SK-N-SH treated with all-trans-retinoic acid at 6 μM for 48 hours (cell line): ENCODE results near the gene MPC1.
"Not testable (repeated sequence)": the region's sequence is repeated elsewhere in the genome, so short reads cannot be mapped to it uniquely, and the experiment has no call there.

Experiments
- ATAC-seq: fragments of 200-7000 bp; cut with Tn5 transposase; 3 replicates; pipeline ENCODE4 v1.9.1; 2020; ENCODE audit warnings: mild to moderate bottlenecking, moderate library complexity
- ARNTL ChIP-seq: fragments of 450-650 bp; formaldehyde crosslinking; IDR thresholded peaks from 2 replicates; pipeline ENCODE4 v1.5.0; 2020; ENCODE audit warnings: low read depth, mild to moderate bottlenecking, moderate library complexity, borderline replicate concordance
- BACH2 ChIP-seq: fragments of 250-450 bp; sonication (Bioruptor Pico); IDR thresholded peaks from 2 replicates; pipeline ENCODE4 v1.9.0; 2021; ENCODE audit warnings: mild to moderate bottlenecking, borderline replicate concordance
- CSDC2 ChIP-seq: fragments of 250-450 bp; sonication (Bioruptor Pico); IDR thresholded peaks from 2 replicates; pipeline ENCODE4 v1.5.0; 2020; ENCODE audit warnings: mild to moderate bottlenecking, moderate library complexity
- ESRRG ChIP-seq: fragments of 250-450 bp; sonication (Bioruptor Pico); IDR thresholded peaks from 2 replicates; pipeline ENCODE4 v1.6.1; 2021; ENCODE audit warnings: mild to moderate bottlenecking
- GLIS3 ChIP-seq: fragments of 250-450 bp; sonication (Bioruptor Pico); IDR thresholded peaks from 2 replicates; pipeline ENCODE4 v1.5.0; 2020; ENCODE audit warnings: mild to moderate bottlenecking, moderate library complexity
- ISL1 ChIP-seq: fragments of 250-450 bp; sonication (Bioruptor Pico); IDR thresholded peaks from 2 replicates; pipeline ENCODE4 v2.1.2; 2022; ENCODE audit warnings: mild to moderate bottlenecking, moderate library complexity
- OSR1 ChIP-seq: fragments of 250-450 bp; sonication (Bioruptor Pico); IDR thresholded peaks from 2 replicates; pipeline ENCODE4 v1.8.0; 2022; ENCODE audit warnings: moderate library complexity, mild to moderate bottlenecking, inconsistent platforms
- PPARA ChIP-seq: fragments of 250-450 bp; sonication (Bioruptor Pico); IDR thresholded peaks from 2 replicates; pipeline ENCODE4 v1.5.0; 2020; ENCODE audit warnings: mild to moderate bottlenecking, borderline replicate concordance
- RARB ChIP-seq: fragments of 250-450 bp; sonication (Bioruptor Pico); IDR thresholded peaks from 2 replicates; pipeline ENCODE4 v1.8.0; 2021; ENCODE audit warnings: mild to moderate bottlenecking, moderate library complexity
- TCF4 ChIP-seq: fragments of 250-450 bp; sonication (Bioruptor Pico); IDR thresholded peaks from 2 replicates; pipeline ENCODE4 v1.8.0; 2021; ENCODE audit warnings: mild to moderate bottlenecking, moderate library complexity, borderline replicate concordance
- TOX ChIP-seq: fragments of 250-450 bp; sonication (Bioruptor Pico); IDR thresholded peaks from 2 replicates; pipeline ENCODE4 v1.8.0; 2021; ENCODE audit warnings: mild to moderate bottlenecking, moderate library complexity, borderline replicate concordance
- ZFP3 ChIP-seq: fragments of 250-450 bp; sonication (Bioruptor Pico); IDR thresholded peaks from 2 replicates; pipeline ENCODE4 v1.5.0; 2020; ENCODE audit warnings: mild to moderate bottlenecking, moderate library complexity
- ZFP30 ChIP-seq: fragments of 450-650 bp; formaldehyde crosslinking; IDR thresholded peaks from 2 replicates; pipeline ENCODE4 v1.5.0; 2022; ENCODE audit warnings: mild to moderate bottlenecking, moderate library complexity
- ZNF70 ChIP-seq: fragments of 450-650 bp; formaldehyde crosslinking; IDR thresholded peaks from 2 replicates; pipeline ENCODE4 v1.5.0; 2020; ENCODE audit warnings: mild to moderate bottlenecking, moderate library complexity
- ZNF8 ChIP-seq: fragments of 450-650 bp; formaldehyde crosslinking; IDR thresholded peaks from 2 replicates; pipeline ENCODE4 v1.5.0; 2020; ENCODE audit warnings: mild to moderate bottlenecking, moderate library complexity
- TF ChIP-seq, protein P1 (sequence below): fragments of 250-450 bp; sonication (Bioruptor Pico); IDR thresholded peaks from 2 replicates; pipeline ENCODE4 v1.5.1; 2020; ENCODE audit warnings: low read depth, mild to moderate bottlenecking, moderate library complexity
- TF ChIP-seq, protein P2 (sequence below): fragments of 250-450 bp; sonication (Bioruptor Pico); IDR thresholded peaks from 2 replicates; pipeline ENCODE4 v1.5.0; 2020; ENCODE audit warnings: mild to moderate bottlenecking, moderate library complexity
- TF ChIP-seq, protein P3 (sequence below): fragments of 250-450 bp; sonication (Bioruptor Pico); IDR thresholded peaks from 2 replicates; pipeline ENCODE4 v1.5.1; 2021; ENCODE audit warnings: mild to moderate bottlenecking, moderate library complexity
- TF ChIP-seq, protein P4 (sequence below): fragments of 250-450 bp; sonication (Bioruptor Pico); IDR thresholded peaks from 2 replicates; pipeline ENCODE4 v1.8.0; 2021; ENCODE audit warnings: low read depth, mild to moderate bottlenecking, moderate library complexity, borderline replicate concordance
- TF ChIP-seq, protein P5 (sequence below): fragments of 250-450 bp; sonication (Bioruptor Pico); IDR thresholded peaks from 2 replicates; pipeline ENCODE4 v1.8.0; 2020; ENCODE audit warnings: mild to moderate bottlenecking, moderate library complexity, borderline replicate concordance

MPC1 gene

DNA sequence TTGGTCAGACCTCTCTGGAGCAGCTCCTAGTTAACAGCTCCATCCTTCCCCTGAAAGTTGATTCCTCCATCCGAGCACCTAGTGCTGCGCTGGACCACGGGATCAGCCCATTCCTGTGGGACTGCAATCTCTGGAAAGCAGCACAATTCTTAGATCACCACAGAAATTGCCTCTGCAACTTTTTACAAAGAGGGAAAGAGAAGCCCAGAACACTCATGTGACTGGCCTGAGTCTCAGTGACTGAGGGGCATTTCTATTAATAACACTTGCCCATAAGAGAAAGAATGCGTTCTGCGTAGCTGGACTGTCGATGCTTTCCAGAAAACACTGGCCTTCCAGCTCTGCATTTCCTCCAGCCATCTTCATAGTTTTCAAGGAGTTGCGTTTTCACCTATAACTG, 18.3 kb downstream of the MPC1 start (continued):
- no peak for TF ChIP-seq GLIS3 (CRISPR knock-in tag)
- no peak for TF ChIP-seq ZFP3

DNA sequence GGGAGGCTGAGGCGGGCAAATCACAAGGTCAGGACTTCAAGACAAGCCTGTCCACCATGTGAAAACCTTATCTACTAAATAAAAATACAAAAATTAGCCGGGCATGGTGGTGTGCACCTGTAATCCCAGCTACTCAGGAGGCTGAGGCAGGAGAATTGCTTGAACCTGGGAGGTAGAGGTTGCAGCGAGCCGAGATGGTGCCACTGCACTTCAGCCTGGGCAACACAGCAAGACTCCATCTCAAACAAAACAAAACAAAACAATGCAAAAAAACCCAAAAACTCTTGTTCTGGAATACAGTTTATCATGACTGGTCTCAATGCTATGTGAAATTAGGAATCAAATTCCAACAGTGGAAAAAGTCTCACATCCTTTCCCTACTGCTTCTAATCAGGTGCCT, 20.3 kb downstream of the MPC1 start:
- ATAC-seq = not testable (repeated sequence)

DNA sequence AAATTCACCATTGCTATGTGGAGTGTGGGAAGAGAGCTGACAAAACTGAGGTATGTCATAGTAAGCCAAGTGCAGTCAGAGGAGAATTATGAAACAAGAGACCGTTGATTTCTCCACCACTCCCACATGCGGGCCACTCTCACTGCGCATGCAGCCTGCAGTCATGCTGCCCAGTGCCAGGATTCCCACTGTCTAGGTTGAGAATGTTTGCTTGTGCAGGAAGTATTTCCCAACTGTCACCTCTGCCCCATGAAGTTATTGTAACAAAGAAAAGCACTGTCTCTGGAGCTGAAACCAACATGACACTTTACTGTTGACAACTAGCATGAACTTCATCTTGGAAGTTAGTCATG, 21.7 kb downstream of the MPC1 start:
- no peak for ATAC-seq
- TF ChIP-seq ESRRG (no peak), RARB (CRISPR knock-in tag) (no peak), ZNF70 (CRISPR knock-in tag) (no peak), OSR1 (CRISPR knock-in tag) (no peak), ISL1 (no peak), TOX (CRISPR knock-in tag) (no peak), ZNF8 (CRISPR knock-in tag) (no peak), ARNTL (no peak), BACH2 (CRISPR knock-in tag) (no peak), CSDC2 (CRISPR knock-in tag) (no peak), ZFP30 (CRISPR knock-in tag) (no peak)
- TF ChIP-seq, protein P1, sequence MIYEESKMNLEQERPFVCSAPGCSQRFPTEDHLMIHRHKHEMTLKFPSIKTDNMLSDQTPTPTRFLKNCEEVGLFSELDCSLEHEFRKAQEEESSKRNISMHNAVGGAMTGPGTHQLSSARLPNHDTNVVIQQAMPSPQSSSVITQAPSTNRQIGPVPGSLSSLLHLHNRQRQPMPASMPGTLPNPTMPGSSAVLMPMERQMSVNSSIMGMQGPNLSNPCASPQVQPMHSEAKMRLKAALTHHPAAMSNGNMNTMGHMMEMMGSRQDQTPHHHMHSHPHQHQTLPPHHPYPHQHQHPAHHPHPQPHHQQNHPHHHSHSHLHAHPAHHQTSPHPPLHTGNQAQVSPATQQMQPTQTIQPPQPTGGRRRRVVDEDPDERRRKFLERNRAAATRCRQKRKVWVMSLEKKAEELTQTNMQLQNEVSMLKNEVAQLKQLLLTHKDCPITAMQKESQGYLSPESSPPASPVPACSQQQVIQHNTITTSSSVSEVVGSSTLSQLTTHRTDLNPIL (CRISPR knock-in tag) = no peak
- TF ChIP-seq, protein P2, sequence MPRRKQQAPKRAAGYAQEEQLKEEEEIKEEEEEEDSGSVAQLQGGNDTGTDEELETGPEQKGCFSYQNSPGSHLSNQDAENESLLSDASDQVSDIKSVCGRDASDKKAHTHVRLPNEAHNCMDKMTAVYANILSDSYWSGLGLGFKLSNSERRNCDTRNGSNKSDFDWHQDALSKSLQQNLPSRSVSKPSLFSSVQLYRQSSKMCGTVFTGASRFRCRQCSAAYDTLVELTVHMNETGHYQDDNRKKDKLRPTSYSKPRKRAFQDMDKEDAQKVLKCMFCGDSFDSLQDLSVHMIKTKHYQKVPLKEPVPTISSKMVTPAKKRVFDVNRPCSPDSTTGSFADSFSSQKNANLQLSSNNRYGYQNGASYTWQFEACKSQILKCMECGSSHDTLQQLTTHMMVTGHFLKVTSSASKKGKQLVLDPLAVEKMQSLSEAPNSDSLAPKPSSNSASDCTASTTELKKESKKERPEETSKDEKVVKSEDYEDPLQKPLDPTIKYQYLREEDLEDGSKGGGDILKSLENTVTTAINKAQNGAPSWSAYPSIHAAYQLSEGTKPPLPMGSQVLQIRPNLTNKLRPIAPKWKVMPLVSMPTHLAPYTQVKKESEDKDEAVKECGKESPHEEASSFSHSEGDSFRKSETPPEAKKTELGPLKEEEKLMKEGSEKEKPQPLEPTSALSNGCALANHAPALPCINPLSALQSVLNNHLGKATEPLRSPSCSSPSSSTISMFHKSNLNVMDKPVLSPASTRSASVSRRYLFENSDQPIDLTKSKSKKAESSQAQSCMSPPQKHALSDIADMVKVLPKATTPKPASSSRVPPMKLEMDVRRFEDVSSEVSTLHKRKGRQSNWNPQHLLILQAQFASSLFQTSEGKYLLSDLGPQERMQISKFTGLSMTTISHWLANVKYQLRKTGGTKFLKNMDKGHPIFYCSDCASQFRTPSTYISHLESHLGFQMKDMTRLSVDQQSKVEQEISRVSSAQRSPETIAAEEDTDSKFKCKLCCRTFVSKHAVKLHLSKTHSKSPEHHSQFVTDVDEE = no peak

DNA sequence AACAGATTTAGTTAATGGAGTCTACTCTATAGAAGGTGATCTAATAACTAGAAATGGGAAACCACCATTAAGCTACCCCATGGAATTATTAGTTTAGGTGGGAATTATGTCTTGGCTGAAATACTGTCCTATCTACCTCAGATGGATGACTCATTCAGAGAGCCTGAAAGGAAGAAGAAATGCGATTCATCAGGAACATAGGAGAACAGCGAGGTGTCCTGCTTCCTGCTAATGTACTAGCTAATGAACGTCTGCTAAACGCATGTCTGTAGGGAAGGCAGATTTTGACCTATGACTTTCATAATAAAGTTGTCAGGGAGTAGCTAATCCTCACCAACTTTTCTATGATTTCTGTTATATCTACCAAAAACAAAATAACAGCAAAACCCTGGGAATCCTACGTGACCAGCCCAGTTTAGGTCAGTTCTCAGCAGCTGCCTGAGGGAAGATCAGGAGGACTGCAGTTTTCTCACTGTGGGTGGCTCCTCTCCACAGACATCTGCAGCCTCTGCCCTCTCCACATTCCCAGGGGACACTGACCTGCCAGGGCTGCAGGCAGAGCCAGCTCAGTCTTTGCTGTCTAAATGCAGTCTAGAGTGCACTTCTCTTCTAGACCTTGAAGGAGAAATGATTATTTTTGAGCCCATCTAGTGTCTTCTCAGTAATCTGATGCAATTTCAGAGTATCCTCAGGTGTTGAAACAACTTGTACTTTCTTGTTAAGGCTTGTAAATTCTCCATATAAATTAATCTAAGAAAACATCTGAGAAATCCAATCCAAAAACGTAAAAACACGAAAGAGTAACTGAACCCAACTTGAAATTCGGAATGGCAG, 22.3 kb downstream of the MPC1 start:
- peak; percentile 33; the same call in 2 of the 3 replicates for ATAC-seq
- TF ChIP-seq RARB (CRISPR knock-in tag) = no peak
- TF ChIP-seq, protein P3, sequence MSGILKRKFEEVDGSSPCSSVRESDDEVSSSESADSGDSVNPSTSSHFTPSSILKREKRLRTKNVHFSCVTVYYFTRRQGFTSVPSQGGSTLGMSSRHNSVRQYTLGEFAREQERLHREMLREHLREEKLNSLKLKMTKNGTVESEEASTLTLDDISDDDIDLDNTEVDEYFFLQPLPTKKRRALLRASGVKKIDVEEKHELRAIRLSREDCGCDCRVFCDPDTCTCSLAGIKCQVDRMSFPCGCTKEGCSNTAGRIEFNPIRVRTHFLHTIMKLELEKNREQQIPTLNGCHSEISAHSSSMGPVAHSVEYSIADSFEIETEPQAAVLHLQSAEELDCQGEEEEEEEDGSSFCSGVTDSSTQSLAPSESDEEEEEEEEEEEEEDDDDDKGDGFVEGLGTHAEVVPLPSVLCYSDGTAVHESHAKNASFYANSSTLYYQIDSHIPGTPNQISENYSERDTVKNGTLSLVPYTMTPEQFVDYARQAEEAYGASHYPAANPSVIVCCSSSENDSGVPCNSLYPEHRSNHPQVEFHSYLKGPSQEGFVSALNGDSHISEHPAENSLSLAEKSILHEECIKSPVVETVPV (CRISPR knock-in tag) = no peak
- TF ChIP-seq, protein P4, sequence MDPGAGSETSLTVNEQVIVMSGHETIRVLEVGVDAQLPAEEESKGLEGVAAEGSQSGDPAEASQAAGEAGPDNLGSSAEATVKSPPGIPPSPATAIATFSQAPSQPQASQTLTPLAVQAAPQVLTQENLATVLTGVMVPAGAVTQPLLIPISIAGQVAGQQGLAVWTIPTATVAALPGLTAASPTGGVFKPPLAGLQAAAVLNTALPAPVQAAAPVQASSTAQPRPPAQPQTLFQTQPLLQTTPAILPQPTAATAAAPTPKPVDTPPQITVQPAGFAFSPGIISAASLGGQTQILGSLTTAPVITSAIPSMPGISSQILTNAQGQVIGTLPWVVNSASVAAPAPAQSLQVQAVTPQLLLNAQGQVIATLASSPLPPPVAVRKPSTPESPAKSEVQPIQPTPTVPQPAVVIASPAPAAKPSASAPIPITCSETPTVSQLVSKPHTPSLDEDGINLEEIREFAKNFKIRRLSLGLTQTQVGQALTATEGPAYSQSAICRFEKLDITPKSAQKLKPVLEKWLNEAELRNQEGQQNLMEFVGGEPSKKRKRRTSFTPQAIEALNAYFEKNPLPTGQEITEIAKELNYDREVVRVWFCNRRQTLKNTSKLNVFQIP (CRISPR knock-in tag) = no peak
- no peak for TF ChIP-seq PPARA (CRISPR knock-in tag)
- no peak for TF ChIP-seq GLIS3 (CRISPR knock-in tag)
- TF ChIP-seq TOX (CRISPR knock-in tag) = no peak
- TF ChIP-seq, protein P5, sequence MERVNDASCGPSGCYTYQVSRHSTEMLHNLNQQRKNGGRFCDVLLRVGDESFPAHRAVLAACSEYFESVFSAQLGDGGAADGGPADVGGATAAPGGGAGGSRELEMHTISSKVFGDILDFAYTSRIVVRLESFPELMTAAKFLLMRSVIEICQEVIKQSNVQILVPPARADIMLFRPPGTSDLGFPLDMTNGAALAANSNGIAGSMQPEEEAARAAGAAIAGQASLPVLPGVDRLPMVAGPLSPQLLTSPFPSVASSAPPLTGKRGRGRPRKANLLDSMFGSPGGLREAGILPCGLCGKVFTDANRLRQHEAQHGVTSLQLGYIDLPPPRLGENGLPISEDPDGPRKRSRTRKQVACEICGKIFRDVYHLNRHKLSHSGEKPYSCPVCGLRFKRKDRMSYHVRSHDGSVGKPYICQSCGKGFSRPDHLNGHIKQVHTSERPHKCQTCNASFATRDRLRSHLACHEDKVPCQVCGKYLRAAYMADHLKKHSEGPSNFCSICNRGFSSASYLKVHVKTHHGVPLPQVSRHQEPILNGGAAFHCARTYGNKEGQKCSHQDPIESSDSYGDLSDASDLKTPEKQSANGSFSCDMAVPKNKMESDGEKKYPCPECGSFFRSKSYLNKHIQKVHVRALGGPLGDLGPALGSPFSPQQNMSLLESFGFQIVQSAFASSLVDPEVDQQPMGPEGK (CRISPR knock-in tag) = no peak
- no peak for TF ChIP-seq ZNF8 (CRISPR knock-in tag)
- TF ChIP-seq, protein P2 = no peak
- no peak for TF ChIP-seq ARNTL
- no peak for TF ChIP-seq ZFP3
- TF ChIP-seq OSR1 (CRISPR knock-in tag) = no peak
- no peak for TF ChIP-seq TCF4
- TF ChIP-seq BACH2 (CRISPR knock-in tag) = no peak
- TF ChIP-seq, all 23 proteins: peak for 0
